Activated CD4-positive, CD25-positive, alpha-beta regulatory T cell treated with anti-CD3 and anti-CD28 coated beads, Interleukin-2, amount 50 U/mL, for 24 hours (primary cell): ENCODE results near the gene EIF4A2.

Experiments
- ATAC-seq, 2 donors: fragments of 150-1000 bp; cut with Tn5 transposase; one replicate each; pipeline ENCODE4 v1.10.0; 2021; ENCODE audit warnings: mild to moderate bottlenecking in 1 of 2, moderate library complexity in 1 of 2

EIF4A2 gene

DNA sequence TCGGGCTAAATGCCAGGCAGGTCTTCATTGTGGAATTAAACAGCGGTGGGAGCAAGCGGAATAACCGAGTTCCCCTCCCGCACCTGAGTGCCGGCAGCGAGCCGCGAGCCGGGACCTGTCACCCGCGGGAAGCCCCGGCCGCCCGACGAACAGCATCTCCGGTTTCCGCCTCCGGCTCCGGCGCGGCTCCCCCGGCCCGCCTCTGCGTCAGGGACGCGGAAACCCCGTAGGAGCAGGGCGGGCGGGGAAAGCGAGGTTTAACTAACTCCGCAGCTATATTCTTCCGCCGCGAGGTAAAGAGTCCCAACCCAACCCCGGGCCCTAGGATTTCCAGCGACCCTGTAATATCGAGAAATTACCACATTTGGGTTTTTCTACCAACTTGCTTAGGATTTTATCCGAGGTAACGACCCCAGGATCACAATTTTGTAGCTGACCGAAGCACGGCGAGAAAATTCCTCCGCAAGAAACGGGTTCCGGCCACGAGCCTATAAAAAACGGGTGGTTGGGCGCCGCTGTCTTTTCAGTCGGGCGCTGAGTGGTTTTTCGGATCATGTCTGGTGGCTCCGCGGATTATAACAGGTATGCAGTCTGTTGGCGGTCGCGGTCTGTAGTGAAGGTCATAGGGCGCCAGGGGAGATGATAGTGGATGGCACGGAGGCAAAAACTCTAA is at the start of gene EIF4A2:
Gene EIF4A2 (plus strand): TSS at position 520 of the 673 bp plus-strand sequence. CDS start 34 bp downstream, at position 554.
- ATAC-seq = peak; percentile 69 to 73

DNA sequence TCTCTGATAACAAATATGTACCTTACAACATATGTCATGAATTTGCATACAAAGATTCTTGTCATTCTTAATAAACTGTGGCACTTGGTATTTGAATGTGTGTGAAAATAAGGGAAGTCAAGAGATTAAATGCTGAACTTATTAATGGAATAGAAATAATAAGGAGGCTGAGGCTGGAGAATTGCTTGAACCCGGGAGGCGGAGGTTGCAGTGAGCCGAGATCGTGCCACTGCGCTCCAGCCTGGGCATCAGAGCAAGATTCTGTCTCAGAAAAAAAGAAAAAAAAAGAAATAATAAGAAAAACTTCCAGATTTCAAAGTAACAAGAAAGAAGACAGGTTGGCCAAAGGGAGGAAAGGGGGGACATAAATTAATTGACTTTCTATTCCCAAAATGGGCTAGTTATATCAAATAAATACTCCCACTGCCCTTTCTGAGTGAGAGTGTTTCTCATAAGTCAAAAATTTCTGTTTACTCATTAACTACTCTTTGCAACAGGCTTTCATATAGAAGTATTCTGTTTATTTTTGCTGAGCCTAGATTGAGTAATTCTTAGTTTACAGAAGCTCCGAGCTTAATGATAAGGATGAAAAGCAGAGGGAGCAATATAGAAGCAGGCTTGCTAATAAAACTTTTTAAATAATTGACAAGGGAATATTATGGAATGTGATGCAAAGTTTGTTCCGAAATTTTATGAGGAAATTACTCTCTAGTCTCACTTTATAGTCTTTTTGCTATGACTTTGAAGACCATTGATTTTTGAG is 40.6 kb upstream of the EIF4A2 start:
- no peak for ATAC-seq

DNA sequence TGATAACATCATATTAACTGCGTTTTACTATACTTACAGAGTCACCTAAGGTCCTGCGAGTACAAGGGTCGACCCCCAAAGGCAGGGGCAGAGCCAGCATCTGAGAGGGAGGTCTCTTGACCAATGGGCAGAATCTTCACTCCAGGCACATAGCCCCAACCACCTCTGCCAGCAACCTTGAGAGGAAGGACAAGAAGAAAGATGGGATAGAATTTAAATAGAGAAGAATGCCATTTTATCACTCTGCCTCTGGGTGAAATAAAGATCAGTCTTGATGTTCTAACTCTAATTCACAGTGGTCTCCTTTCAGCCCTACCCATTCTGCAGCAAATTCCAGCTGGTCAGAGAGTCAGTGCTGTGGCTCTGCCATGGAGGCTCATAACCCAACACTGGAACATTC is 39.7 kb upstream of the EIF4A2 start:
- ATAC-seq = no peak

DNA sequence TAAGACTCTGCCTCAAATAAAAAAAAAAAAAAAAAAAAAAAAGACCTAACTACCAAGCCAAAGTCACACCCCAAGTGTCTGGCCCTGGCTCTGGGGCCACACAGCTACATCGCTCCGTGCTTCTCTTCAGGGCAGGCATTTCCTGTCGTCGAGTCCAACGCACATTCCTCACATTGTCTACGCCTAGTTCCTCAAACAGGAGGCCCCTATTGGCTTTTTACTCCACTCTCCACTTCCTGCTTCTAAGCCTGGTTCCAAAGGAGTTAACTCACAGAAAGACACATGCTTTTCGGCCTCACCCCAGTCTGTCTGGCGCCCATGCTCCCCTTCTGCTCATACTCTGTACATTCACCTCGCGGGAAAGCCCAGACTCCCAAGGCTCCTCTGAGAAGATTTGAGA is 37.4 kb upstream of the EIF4A2 start:
- no peak for ATAC-seq

DNA sequence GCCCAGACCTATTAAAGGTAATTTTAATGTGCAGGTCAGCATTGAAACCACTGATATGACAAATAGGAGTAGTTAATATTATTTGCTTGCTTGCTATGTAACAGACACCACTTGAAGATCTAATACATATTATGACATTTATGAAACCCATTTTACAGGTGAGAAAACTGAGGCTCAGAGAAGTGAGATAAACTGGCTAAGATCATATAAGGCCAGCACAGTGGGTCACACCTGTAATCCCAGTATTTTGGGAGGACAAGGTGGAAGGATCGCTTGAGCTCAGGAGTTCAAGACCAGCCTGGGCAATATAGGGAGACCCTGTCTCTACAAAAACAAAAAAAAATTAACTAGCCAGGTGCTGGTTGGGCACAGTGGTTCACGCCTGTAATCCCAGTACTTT is 33.1 kb upstream of the EIF4A2 start:
- ATAC-seq = no peak

DNA sequence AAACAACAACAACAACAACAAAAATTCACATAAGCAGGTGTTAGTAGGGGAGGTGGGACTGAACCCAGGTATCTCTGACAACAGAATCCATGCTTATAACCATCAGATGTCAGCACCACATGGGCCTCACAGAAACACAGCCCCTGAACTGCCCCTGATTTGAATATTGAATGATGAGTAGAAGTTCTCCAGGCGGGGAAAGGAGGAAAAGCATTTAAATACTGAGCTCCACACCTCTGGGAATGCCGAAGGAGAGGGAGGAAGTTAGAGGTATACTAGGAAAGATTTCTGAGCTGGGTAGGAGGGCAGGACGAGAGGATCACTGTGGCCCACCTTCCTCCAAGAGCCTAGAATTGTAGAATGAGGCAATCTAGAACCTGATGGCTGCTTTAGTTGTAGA is 31.9 kb upstream of the EIF4A2 start:
- no peak for ATAC-seq

DNA sequence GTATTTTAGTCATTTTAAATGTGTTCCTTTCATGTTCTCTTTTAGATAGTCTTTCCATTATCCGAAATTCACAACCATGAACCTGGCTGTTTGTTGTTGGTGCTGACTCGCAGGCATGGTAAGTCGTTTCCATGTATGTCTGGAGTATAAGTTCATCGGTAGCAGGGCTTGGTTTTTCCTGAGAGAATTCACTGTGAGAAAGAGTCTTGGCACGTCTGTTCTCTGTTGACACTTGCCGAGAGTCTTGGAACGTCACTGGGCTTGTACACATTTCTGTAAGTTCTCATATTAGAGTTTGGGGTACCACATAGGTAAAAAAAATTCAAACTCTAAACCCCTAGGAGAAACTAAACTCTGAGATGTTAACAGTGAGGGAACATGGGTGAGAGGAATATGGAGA is 29.4 kb upstream of the EIF4A2 start:
- ATAC-seq = no peak

DNA sequence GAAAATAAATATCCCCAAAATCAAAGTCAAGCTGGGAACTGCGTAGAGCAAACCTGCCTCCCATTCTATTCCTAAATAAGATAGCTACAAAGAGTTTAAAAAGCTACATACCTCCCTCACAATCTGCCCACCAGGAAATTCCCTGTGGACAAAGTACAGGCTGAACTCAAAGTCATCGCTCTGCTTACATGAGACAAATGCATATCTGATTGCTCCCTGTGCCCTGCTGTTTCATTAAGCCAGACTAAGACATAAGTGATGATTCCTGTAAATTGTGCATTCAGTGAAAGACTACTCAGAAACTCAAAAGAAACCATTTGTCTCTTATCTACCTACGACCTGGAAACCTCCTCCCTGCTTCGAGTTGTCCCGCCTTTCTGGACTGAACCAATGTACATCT is 28.5 kb upstream of the EIF4A2 start:
- no peak for ATAC-seq

DNA sequence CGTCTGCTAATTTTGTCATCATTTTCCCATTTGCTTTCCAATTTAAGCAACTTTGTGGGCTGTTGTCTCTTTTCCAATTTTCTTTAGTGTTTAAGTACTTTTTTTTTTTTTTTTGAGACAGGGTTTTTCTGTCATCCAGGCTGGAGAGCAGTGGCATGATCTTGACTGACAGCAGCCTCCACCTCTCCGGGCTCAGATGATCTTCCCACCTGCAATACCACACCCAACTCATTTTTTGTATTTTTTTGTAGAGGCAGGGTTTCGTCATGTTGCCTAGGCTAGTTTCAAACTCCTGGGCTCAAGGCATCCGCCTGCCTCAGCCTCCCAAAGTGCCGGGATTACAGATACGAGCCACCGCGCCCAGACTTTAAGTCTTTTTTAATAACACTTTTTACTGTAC is 26.2 kb upstream of the EIF4A2 start:
- no peak for ATAC-seq

DNA sequence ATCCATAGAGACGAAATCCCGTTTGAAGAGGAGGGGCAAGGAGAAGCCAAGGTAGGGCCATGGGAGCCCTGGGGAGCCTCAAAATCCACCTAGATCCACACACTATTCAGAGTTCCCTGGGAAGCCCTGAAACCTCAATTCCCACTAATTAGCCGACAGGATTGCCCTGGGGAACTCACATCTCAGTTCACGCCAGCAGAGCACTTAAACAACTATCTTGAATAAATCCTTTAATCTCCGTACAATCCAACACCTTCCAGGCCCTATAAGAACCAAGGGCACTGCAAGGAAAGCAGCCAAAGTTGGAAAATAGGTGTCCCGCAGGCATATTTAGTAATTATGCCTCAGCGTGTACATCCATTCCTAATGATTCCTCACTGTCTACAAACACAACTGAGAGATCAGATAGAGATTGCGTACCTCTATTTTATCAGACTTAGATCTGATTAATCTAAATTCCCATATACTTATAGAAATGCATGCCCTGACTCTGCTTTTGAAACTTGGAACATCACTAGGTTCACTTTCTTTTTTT is 25.6 kb upstream of the EIF4A2 start:
- no peak for ATAC-seq

DNA sequence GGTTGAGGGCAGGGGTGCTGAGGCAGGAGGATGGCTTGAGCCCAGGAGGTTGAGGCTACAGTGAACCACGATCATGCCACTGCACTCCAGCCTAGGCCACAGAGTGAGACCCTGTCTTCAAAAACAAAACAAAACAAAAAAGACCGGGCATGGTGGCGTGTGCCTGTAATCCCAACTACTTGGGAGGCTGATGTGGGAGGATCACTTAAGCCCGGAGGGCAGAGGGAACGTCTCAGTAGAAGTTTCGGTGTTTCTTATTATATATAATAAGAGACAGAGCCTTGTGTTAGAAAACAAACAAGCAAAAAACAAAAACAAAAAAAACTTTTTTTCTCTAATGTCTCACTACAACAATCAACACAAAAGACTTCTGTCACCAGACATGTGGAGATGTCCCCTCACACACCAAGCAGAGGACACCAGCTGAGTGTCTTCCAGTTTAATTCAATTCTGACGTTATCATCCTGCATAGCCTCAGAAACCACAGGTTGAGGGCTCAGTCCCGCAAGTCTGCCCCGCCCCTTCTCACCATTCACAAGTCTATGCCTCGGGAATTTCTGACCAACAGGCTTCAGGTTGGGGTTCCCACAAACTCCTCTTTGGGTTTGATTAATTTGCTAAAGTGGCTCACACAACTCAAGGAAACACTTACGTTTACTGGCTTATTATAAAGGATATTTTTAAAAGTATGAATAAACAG is 24.0 kb upstream of the EIF4A2 start:
- ATAC-seq = no peak

DNA sequence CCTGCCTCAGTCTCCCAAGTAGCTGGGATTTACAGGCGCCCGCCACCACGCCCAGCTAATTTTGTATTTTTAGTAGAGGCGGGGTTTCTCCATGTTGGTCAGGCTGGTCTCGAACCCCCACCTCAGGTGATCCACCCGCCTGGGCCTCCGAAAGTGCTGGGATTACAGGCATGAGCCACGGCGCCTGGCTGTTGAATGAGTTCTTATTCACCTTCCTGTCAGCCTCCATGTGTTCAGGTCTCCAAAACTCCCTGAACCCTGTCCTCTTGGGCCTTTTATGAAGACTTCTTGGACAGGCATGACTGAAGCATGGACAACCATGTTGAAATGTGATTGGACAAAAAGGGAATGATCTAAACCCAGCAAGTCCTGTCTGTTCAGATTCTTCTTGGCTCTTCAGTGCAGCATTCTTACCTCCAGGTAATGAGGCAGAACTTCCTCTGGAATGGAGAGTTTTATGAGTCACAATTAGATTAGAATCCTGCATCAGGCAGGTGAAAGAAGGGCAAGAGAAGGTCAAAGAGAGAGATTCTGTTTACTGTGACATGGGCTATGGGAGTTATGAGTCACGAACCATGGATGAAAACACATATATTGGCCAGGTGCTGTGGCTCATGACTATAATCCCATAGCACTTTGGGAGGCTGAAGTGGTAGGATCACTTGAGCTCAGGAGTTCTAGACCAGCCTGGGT is 23.1 kb upstream of the EIF4A2 start:
- peak; percentile 48 to 55 for ATAC-seq

DNA sequence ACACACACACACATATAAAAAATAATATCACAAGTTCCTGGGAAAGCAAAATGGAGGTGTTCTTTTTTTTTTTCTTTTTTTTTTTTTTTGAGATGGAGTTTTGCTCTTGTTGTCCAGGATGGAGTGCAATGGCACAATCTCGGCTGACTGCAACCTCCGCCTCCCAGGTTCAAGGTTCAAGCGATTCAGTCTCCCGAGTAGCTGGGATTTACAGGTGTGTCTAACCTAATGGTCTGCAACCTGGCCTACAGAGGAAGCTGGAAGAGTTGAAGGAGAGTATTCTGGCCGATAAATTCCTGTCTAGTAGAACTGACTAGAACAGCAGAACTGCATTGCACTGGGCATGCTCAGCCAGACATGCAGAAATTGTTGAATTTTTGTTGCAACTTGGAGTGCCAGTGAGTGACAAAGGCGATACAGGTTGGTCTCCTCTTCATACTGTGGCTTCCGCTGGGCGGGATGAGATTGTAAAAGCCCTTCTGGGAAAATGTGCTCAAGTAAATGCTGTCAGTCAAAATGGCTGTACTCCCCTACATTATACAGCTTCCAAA is 22.4 kb upstream of the EIF4A2 start:
- ATAC-seq = no peak

DNA sequence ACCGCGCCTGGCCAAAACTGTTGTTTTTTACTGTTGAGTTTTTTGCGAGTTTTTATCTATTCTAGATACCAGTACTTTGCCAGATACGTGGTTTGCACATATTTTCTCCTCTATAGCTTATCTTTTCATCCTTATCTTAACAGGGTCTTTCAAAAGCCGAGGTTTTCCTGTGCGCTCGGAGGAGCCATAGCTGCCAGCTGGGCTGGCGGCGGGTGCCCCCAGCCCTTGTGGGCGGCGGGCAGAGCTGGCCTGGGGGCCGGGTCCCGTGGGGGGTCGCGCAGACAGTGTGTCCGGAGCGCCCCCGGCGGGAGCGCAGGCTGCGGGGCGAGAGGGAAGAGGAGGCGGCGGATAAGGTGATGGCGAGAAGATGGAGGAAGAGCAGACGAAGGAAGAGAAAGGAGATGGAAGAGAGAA is 11.1 kb upstream of the EIF4A2 start:
- ATAC-seq = peak; percentile 24 to 33

DNA sequence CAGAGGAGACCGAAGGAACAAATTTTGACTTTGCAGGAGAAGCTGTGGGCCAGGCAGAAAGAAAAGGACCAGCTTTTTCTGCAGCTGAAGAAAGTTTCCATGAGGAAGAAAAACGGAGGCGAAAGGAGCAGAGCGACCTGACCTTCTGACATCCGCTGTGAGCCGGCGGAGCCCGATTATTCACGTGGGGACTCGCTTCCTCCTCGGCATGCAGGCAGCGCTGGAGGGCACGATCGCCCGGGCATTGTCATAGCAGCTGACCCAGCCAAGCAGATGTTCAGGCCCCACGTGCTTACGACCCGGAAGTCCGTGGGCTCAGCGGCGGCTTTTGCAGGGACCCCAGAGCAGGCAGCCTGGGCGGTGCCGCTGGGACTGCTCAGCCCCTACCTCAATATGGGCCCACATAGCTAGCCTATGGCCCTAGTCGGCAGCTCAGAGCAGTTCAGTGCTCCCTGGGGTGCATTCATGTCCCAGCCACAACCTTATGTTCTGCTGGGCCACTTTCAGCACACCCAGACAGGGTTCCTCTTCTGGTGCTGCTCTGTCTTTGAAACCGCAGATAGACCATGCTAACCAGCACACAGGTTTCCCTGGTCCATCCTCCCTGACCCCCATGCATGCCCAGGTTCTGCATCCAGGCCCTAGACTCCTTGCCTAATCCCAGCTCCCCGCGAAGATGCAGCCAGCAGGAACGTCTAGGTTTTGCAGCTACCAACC is 10.5 kb upstream of the EIF4A2 start:
- ATAC-seq = peak; percentile 86 to 87

DNA sequence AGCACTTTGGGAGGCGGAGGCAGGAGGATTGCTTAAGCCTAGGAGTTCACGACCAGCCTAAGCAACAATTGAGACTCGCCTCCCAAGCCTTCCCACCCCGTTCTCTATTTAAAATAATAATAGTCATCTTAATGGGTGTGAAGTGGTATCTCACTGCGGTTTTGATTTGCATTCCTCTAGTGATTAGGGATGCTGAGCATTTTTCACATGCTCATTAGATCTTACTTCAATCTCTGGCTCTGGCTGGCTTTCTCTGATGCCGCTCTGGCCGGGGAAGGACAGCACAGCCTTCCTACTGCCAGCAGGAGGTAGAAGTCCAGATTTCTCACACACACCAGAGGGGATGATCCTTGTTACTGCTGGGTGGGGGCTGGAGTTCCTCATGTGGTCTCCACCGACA is 7.4 kb upstream of the EIF4A2 start:
- ATAC-seq = no peak

DNA sequence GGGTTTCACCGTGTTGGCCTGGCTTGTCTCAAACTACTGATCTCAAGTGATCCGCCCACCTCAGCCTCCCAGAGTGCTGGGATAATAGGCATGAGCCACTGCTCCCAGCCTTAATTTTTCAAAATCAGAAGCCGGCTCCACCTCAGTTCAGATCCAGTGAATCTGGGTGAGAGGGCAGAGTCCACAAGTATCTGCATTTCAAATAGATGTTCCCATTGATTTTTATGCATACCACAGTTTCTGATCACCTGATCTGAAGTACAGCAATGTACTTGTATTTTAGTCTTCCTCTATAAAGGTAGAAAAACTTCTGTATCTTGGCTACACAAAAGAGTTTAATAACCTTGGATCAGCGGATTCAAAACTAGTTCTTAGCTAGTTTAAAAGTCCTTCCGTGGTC is 4.2 kb upstream of the EIF4A2 start:
- no peak for ATAC-seq

DNA sequence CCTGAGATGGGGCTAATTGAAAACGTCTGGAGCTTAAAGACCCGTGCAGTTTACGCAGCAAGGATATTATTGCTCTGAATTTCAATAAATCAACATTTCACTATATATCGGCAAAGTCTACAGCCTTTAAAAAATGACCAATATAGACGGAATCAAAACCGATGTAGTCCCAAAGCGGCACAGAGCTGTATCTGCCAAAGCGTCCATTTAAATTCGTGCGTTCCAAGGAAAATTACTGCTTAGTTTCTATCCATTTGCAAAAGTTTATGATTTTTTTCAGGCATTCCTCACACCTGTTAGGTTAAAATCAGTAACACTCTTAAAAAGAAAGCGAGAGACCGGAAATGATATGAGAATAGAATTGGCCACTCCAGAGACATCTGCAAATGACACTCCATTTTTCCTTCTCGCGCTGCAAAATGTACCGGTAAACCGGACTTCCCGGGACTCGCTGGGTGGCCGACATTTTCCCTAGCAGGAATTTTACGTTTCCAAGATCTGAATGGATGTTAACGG is 777 bp upstream of the EIF4A2 start:
- ATAC-seq = peak; percentile 12 to 18

DNA sequence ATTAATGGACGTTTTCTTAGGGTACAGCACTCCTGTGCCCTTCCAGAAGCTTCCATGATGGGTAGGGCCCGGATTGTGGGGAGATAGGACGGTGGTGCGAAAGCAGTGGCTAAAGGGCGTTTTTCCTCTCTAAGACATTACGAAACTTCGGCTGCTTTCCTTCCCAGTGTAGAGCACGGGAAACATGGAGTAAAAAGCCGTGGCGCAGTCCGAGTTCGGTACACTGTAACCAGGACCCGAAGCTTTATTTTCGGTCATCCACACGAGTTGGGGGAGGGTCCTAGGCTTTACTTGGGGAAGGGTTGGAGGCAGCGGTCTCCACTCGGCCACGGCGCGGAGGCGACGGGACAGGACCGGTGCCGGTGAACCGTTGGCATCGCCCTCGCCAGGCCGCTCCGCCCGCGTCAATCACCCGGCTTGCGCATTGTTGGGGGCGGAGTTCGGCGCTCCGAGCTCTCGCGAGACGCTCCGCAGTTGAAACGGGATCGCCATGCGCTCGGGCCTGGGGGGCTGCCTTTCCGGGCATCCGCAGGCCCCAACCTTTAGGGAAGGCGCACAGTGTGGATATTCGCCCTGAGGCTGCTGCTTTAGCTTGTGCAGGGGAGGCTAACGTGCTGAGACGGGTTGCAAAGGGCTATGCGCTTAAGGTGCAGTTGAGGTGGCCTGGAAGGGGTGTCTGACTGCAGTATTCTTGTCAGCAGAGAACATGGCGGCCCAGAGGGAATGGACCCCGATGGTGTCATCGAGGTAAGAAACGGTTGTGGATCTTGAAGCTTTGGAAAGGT is 546 bp downstream of the EIF4A2 start:
- ATAC-seq = peak; percentile 60 to 65

DNA sequence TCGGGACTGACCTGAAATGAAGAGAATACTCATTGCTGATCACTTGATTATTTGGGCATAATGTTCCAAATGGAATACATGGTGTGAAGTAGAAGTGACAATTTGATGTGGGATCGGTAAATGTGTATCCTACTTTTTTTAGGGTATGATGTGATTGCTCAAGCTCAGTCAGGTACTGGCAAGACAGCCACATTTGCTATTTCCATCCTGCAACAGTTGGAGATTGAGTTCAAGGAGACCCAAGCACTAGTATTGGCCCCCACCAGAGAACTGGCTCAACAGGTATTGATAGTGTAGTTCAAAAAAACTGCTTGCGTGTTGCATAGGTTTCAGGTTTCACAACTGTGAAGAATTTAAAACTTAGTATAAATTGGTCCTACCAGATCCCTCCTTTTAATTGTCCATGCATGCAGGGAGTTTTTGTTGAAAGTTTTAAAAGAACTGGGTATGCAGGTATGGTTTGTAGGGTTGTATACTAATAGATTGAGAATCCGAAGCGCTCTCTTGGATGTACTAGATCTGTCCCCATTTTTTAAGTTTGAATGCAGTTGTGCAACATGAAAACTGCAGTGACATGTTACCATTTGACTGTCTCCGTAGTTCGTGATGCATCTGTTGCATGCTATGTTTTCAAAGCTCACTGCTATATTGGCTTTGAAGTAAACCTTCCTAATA is 1.6 kb downstream of the EIF4A2 start:
- no peak for ATAC-seq
